Suprapubic skin (tissue), 3 donors: ENCODE measurements around the gene NOL12.

Experiments
- POLR2AphosphoS5 ChIP-seq, 3 donors: sonication (generic); formaldehyde crosslinking; IDR thresholded peaks; one replicate each; pipeline ENCODE4 v1.6.1; 2017; ENCODE audit warnings: antibody characterized with exemption in 3 of 3
- TF ChIP-seq, protein P1 (sequence below), 2 donors: fragments of 200-600 bp in 1 of 2; fragments of 450-650 bp in 1 of 2; sonication (generic) in 1 of 2; IDR thresholded peaks; one replicate each; pipeline ENCODE4 v1.5.1; 2016 to 2019; ENCODE audit warnings: antibody characterized with exemption in 2 of 2, mild to moderate bottlenecking in 1 of 2, moderate library complexity in 1 of 2

DNA sequence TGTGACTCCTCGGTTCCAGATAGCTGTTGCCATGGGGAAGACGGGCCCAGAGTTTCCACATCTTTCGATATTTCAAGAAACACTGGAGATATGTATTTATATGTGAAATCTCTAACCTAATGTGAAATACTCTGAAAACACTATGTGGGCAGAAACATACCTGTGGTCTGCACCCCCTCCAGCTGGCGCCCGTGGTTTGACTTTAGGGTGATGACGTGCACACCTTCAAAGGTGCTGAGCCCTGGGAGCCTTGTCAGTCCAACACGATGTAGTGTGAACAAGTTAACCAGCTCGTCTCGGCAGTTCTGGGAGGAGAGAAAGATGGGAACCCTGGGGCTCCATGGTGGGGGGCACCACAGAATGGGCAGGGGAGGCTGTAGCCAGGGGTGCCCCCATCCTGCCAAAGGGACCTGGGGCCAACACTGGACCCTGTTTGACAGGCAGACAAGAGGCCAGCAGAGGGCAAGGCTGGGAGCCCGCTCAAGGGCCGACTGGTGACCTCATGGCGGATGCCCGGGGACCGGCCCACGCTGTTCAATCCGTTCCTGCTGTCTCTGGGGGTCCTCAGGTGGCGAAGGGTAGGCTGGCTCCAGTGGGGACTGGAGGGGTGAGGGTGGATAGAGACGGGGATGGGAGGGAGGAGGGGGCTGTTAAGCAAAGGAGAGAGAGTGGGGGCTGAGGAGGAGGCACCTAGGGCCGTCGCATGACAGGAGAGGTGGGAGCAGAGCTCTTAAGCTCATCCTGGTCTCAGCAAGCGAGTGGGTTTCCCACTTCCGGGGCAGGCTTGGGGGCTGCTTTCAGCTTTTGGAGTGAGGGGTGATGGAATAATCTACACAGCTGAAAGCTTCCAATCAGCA is 54.5 kb downstream of the NOL12 start:
- TF ChIP-seq, protein P1, sequence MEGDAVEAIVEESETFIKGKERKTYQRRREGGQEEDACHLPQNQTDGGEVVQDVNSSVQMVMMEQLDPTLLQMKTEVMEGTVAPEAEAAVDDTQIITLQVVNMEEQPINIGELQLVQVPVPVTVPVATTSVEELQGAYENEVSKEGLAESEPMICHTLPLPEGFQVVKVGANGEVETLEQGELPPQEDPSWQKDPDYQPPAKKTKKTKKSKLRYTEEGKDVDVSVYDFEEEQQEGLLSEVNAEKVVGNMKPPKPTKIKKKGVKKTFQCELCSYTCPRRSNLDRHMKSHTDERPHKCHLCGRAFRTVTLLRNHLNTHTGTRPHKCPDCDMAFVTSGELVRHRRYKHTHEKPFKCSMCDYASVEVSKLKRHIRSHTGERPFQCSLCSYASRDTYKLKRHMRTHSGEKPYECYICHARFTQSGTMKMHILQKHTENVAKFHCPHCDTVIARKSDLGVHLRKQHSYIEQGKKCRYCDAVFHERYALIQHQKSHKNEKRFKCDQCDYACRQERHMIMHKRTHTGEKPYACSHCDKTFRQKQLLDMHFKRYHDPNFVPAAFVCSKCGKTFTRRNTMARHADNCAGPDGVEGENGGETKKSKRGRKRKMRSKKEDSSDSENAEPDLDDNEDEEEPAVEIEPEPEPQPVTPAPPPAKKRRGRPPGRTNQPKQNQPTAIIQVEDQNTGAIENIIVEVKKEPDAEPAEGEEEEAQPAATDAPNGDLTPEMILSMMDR (IDR thresholded peaks at IDR 0.05), result no peak
- TF ChIP-seq POLR2AphosphoS5 (IDR thresholded peaks at IDR 0.05), result no peak
